LNCAP (cell line): Measurements from ENCODE around the gene OCIAD2.

Experiments used
- CTCF ChIP-seq: fragments of 450-650 bp; IDR thresholded peaks from 2 replicates; pipeline ENCODE4 v1.5.1; 2017; ENCODE audit warnings: mild to moderate bottlenecking

OCIAD2 gene

GRCh38 chr4:48898733-48899431 is 7.7 kb downstream of the OCIAD2 start:
- no peak for TF ChIP-seq CTCF

- TF ChIP-seq CTCF = no peak
These were observed 9.7 kb downstream of the OCIAD2 start for GRCh38 chr4:48896845-48897244.

- TF ChIP-seq CTCF = no peak
These were observed 15.4 kb downstream of the OCIAD2 start for GRCh38 chr4:48891028-48891619.

GRCh38 chr4:48879561-48880442 is 26.8 kb downstream of the OCIAD2 start:
- TF ChIP-seq CTCF = no peak

- TF ChIP-seq CTCF = no peak
These were observed 28.6 kb downstream of the OCIAD2 start for GRCh38 chr4:48877827-48878535.

GRCh38 chr4:48863728-48864127 is 42.8 kb downstream of the OCIAD2 start:
- TF ChIP-seq CTCF = no peak

GRCh38 chr4:48862661-48863060 is 43.9 kb downstream of the OCIAD2 start:
- TF ChIP-seq CTCF = no peak
